Keratinocyte (primary cell): ENCODE data around the gene ASS1. TPM values are rescaled to one million over a fixed set of nuclear protein-coding genes. Genes with fewer than 3 reads are reported as not detected.

Experiments used
- DNase-seq: peaks from one replicate; pipeline ENCODE4 v3.0.0-alpha.2; 2011; ENCODE audit warnings: low read depth, missing footprints, low spot score
- FAIRE-seq: peaks from 2 replicates; lab custom pipeline; 2011; peaks lifted over from hg19 to GRCh38; lab: Jason Lieb, UNC
- H2AFZ ChIP-seq: 2 replicates; pipeline ENCODE4 v1.6.0; 2012; ENCODE audit warnings: low read length, control low read depth, inconsistent platforms; ENCODE audit not compliant: control insufficient read depth
- H3K27ac ChIP-seq: 2 replicates; pipeline ENCODE4 v1.5.1; 2011; ENCODE audit warnings: low read length; ENCODE audit not compliant: control insufficient read depth, insufficient read depth
- H3K27me3 ChIP-seq: 3 replicates; pipeline ENCODE4 v1.6.0; 2011; ENCODE audit warnings: low read length; ENCODE audit not compliant: control insufficient read depth, insufficient read depth; ENCODE audit errors: extremely low read depth
- H3K36me3 ChIP-seq, 2 experiments: 2 replicates in 1 of 2; 3 replicates in 1 of 2; pipeline ENCODE4 v1.5.1; 2011; ENCODE audit warnings: low read length in 2 of 2, mild to moderate bottlenecking in 1 of 2; ENCODE audit not compliant: control insufficient read depth in 2 of 2, insufficient read depth in 2 of 2; ENCODE audit errors: extremely low read depth in 1 of 2
- H3K4me1 ChIP-seq: 3 replicates; pipeline ENCODE4 v1.5.1; 2011; ENCODE audit warnings: low read length; ENCODE audit not compliant: control insufficient read depth, insufficient read depth; ENCODE audit errors: extremely low read depth
- H3K4me2 ChIP-seq: 3 replicates; pipeline ENCODE4 v1.6.0; 2011; ENCODE audit warnings: low read depth, low read length; ENCODE audit not compliant: control insufficient read depth, insufficient read depth; ENCODE audit errors: extremely low read depth
- H3K4me3 ChIP-seq, 3 experiments: fragments of 200-600 bp in 1 of 3; sonication (generic) in 1 of 3; 2 replicates in 2 of 3; 3 replicates in 1 of 3; pipeline ENCODE4 v1.5.1; 2011 to 2016; ENCODE audit warnings: low read length in 3 of 3, mild to moderate bottlenecking in 3 of 3, control low read depth in 2 of 3, inconsistent platforms in 1 of 3, low read depth in 1 of 3, mixed read lengths in 1 of 3, mixed run types in 1 of 3, moderate library complexity in 1 of 3; ENCODE audit not compliant: control insufficient read depth in 2 of 3, insufficient read depth in 2 of 3; ENCODE audit errors: extremely low read depth in 1 of 3
- H3K79me2 ChIP-seq: 2 replicates; pipeline ENCODE4 v1.6.0; 2012; ENCODE audit warnings: low read length; ENCODE audit not compliant: control insufficient read depth, insufficient read depth
- H3K9ac ChIP-seq: 3 replicates; pipeline ENCODE4 v1.6.0; 2011; ENCODE audit warnings: low read length; ENCODE audit not compliant: control insufficient read depth, insufficient read depth; ENCODE audit errors: extremely low read depth
- H3K9me1 ChIP-seq: 3 replicates; pipeline ENCODE4 v1.6.0; 2011; ENCODE audit warnings: low read length; ENCODE audit not compliant: control insufficient read depth, insufficient read depth; ENCODE audit errors: extremely low read depth
- H3K9me3 ChIP-seq: 2 replicates; pipeline ENCODE4 v1.5.1; 2012; ENCODE audit warnings: low read depth, low read length; ENCODE audit not compliant: control insufficient read depth
- H4K20me1 ChIP-seq: 3 replicates; pipeline ENCODE4 v1.6.0; 2011; ENCODE audit warnings: low read length; ENCODE audit not compliant: control insufficient read depth, insufficient read depth; ENCODE audit errors: extremely low read depth
- CTCF ChIP-seq, 3 experiments: IDR thresholded peaks in 1 of 3; conservative IDR thresholded peaks in 1 of 3; optimal IDR thresholded peaks in 1 of 3; 2 replicates in 2 of 3; 3 replicates in 1 of 3; pipeline versions ENCODE3 to v1.5.1; 2011; ENCODE audit warnings: low read length in 3 of 3, mild to moderate bottlenecking in 3 of 3, moderate library complexity in 2 of 3, control low read depth in 1 of 3, inconsistent platforms in 1 of 3; ENCODE audit not compliant: insufficient read depth in 2 of 3; ENCODE audit errors: extremely low read depth in 1 of 3
- EZH2 ChIP-seq: IDR thresholded peaks from one replicate; pipeline ENCODE4 v1.6.1; 2012; ENCODE audit warnings: inconsistent platforms, mild to moderate bottlenecking, low read length, moderate library complexity
- dilution Hi-C: fragments of 300-500 bp; cut with MboI; formaldehyde crosslinking; loops from one replicate; pipeline ENCODE4 v1.7.0; 2020; ENCODE audit warnings: low sequenced_read_pairs; ENCODE audit not compliant: extremely low pct_ligation_motif_present
- polyA plus RNA-seq, 5 experiments: library from polyadenylated mRNA; depleted of rRNA in 3 of 5; stranded (reverse) in 3 of 5; stranded (forward) in 1 of 5; unstranded in 1 of 5; fragments of >200 nt; gene quantifications; 1 replicate in 1 of 5; 2 replicates in 3 of 5; 3 replicates in 1 of 5; pipeline versions ENCODE4 v1.2.1 to v1.2.3, GENCODE V29; 2011 to 2012; ENCODE audit warnings: missing spikeins in 2 of 5, low read depth in 1 of 5, low replicate concordance in 1 of 5

The ASS1 gene
- polyA plus RNA-seq, 1 donor (not counting 4 experiments of a cell fraction or from before 2014, with no cell fraction given), result 52.4 TPM

DNA sequence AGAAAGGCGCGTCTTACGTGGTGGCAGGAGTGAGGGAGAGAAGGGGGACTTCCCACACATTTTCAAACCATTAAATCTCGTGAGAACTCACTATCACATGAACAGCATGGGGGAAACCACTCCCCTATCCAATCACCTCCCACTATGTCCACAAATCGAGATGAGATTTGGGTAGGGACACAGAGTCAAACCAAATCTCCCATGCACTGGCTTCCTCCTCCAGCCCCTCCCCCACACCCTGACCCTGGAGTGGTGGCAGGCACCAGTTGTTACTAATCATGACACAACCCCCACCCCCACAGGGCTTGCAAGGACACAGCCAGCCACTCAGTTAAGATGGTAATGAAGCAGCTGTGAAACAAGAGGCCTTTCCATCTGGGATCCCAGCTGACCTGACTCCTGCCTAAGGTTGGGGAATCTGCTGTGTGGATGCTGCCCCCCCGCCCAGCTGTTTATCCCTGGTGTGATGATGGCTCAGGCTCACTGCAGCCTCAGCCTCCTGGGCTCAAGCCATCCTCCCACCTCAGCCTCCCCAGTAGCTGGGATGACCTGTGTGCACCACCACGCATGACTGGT lies 77.6 kb downstream of the ASS1 start:
- DNase-seq (no peak), FAIRE-seq (no peak)
- TF ChIP-seq EZH2, result no peak
- no peak for TF ChIP-seq CTCF (optimal IDR thresholded peaks at IDR 0.05 in 1 of 3, IDR thresholded peaks at IDR 0.05 in 1 of 3, conservative IDR thresholded peaks at IDR 0.05 in 1 of 3; ENCODE audit: extremely low read depth in 1 of 3, insufficient read depth in 2 of 3, low read length in 3 of 3)
- Histone ChIP-seq H3K4me1 (no peaks in the 10 kb centered on the region), H3K36me3 (no peaks in the 10 kb centered on the region), H3K9me1 (no peaks in the 10 kb centered on the region), H3K27me3 (no peaks in the 10 kb centered on the region), H4K20me1 (no peaks in the 10 kb centered on the region), H3K4me2 (no peak overlapping the region), H3K4me3 (no peak overlapping the region), H3K9me3 (no peaks in the 10 kb centered on the region), H3K79me2 (no peaks in the 10 kb centered on the region), H2AFZ (no peak overlapping the region), H3K9ac (no peak overlapping the region), H3K27ac (no peak overlapping the region)
- dilution Hi-C loops, result no loop called here

DNA sequence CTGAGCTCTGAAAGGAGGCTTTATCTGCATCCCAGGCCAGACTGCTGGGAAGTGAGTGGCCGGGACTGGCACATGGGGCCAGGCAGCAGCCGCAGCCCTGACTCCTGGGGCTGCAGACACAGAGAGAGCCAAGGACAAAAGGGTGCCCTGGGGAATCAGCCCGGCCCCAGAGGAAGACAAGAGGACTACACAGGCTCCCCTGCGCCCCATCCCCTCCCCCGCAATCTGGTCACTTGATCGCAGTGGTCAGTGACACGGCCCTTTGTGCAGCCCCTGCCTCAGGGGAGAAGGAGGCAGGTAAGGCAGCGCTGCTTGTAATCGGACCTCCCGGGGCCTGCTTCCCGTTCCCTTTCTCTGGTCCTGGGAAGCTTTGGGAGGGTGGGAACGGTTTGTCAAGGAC lies 79.2 kb downstream of the ASS1 start:
- H3K4me1 ChIP-seq, result no peaks in the 10 kb centered on the region
- no peak overlapping the region for H3K4me3 ChIP-seq
- H3K27me3 ChIP-seq, result peaks cover 2% of the 10 kb centered on the region
- no peaks in the 10 kb centered on the region for H3K9me3 ChIP-seq
- dilution Hi-C loops, result no loop called here
- H2AFZ ChIP-seq, result no peak overlapping the region
- H3K36me3 ChIP-seq, result no peaks in the 10 kb centered on the region
- TF ChIP-seq CTCF (optimal IDR thresholded peaks at IDR 0.05 in 1 of 3, IDR thresholded peaks at IDR 0.05 in 1 of 3, conservative IDR thresholded peaks at IDR 0.05 in 1 of 3; ENCODE audit: extremely low read depth in 1 of 3, insufficient read depth in 2 of 3, low read length in 3 of 3) (no peak), EZH2 (no peak)
- no peak overlapping the region for H3K27ac ChIP-seq
- H3K79me2 ChIP-seq, result no peaks in the 10 kb centered on the region
- FAIRE-seq, result no peak
- H3K9me1 ChIP-seq, result no peaks in the 10 kb centered on the region
- DNase-seq, result no peak
- H3K9ac ChIP-seq, result no peak overlapping the region
- H4K20me1 ChIP-seq, result no peaks in the 10 kb centered on the region
- H3K4me2 ChIP-seq, result no peak overlapping the region
